HG03159 (cell line): ENCODE measurements around the gene NPM1.
"Not testable (repeated sequence)": the region's sequence is repeated elsewhere in the genome, so short reads cannot be mapped to it uniquely, and the experiment has no call there.

Experiments used
- ATAC-seq: cut with Tn5 transposase; IDR thresholded peaks from one replicate; pipeline ENCODE4 v1.9.1; 2021; ENCODE audit warnings: mild to moderate bottlenecking, moderate library complexity; ENCODE audit not compliant: unreplicated experiment

The NPM1 gene

GRCh38 chr5:171384999-171385398 is 2.6 kb upstream of the NPM1 start:
- ATAC-seq = not testable (repeated sequence)

- no peak for ATAC-seq
Observed at GRCh38 chr5:171386006-171386671, 1.5 kb upstream of the NPM1 start.

GRCh38 chr5:171386861-171387344 is 746 bp upstream of the NPM1 start:
- ATAC-seq = no peak

- ATAC-seq = peak; percentile 40
Observed at GRCh38 chr5:171387970-171388815, 544 bp downstream of the NPM1 start.

- ATAC-seq = no peak
Observed at GRCh38 chr5:171388816-171389168, 1.1 kb downstream of the NPM1 start.

- ATAC-seq = no peak
Observed at GRCh38 chr5:171390883-171391677, 3.4 kb downstream of the NPM1 start.

- no peak for ATAC-seq
Observed at GRCh38 chr5:171391996-171392577, 4.4 kb downstream of the NPM1 start.

- ATAC-seq = no peak
Observed at GRCh38 chr5:171392585-171393159, 5.0 kb downstream of the NPM1 start.

GRCh38 chr5:171395042-171395441 is 7.4 kb downstream of the NPM1 start:
- no peak for ATAC-seq

- not testable (repeated sequence) for ATAC-seq
Observed at GRCh38 chr5:171396583-171396982, 8.9 kb downstream of the NPM1 start.

- ATAC-seq = no peak
Observed at GRCh38 chr5:171397190-171397589, 9.5 kb downstream of the NPM1 start.

- no peak for ATAC-seq
Observed at GRCh38 chr5:171397599-171397998, 9.9 kb downstream of the NPM1 start.

- ATAC-seq = not testable (repeated sequence)
Observed at GRCh38 chr5:171398660-171399059, 11.0 kb downstream of the NPM1 start.

- no peak for ATAC-seq
Observed at GRCh38 chr5:171400169-171400568, 12.5 kb downstream of the NPM1 start.

- ATAC-seq = no peak
Observed at GRCh38 chr5:171401167-171401947, 13.7 kb downstream of the NPM1 start.

- not testable (repeated sequence) for ATAC-seq
Observed at GRCh38 chr5:171402751-171403150, 15.1 kb downstream of the NPM1 start.

GRCh38 chr5:171405615-171406014 is 18.0 kb downstream of the NPM1 start:
- no peak for ATAC-seq

GRCh38 chr5:171407234-171407633 is 19.6 kb downstream of the NPM1 start:
- no peak for ATAC-seq

GRCh38 chr5:171409164-171410136 is 21.8 kb downstream of the NPM1 start:
- no peak for ATAC-seq
